ENCODE measurements around the gene NKAIN2.

GRCh38 chr6:124260337-124260736 lies 456.7 kb downstream of the NKAIN2 start:
- TF ChIP-seq ZNF585B (tag by site-specific recombination; IDR thresholded peaks at IDR 0.05) (no peak), CTCF (tag by site-specific recombination; IDR thresholded peaks at IDR 0.05) (no peak), ZNF138 (tag by site-specific recombination; IDR thresholded peaks at IDR 0.05; ENCODE audit: borderline replicate concordance) (no peak), ZNF558 (tag by site-specific recombination; IDR thresholded peaks at IDR 0.05) (no peak)
